GM19238 (cell line): ENCODE measurements around the gene IKZF2.

ENCODE experiments used
- DNase-seq: peaks from one replicate; pipeline ENCODE4 v3.0.0; 2011; ENCODE audit warnings: low spot score; ENCODE audit not compliant: insufficient read length

IKZF2 gene

GRCh38 chr2:213002383-213002782 lies 149.0 kb downstream of the IKZF2 start:
- no peak for DNase-seq

GRCh38 chr2:213001297-213001910 lies 150.0 kb downstream of the IKZF2 start:
- DNase-seq: no peak

DNA sequence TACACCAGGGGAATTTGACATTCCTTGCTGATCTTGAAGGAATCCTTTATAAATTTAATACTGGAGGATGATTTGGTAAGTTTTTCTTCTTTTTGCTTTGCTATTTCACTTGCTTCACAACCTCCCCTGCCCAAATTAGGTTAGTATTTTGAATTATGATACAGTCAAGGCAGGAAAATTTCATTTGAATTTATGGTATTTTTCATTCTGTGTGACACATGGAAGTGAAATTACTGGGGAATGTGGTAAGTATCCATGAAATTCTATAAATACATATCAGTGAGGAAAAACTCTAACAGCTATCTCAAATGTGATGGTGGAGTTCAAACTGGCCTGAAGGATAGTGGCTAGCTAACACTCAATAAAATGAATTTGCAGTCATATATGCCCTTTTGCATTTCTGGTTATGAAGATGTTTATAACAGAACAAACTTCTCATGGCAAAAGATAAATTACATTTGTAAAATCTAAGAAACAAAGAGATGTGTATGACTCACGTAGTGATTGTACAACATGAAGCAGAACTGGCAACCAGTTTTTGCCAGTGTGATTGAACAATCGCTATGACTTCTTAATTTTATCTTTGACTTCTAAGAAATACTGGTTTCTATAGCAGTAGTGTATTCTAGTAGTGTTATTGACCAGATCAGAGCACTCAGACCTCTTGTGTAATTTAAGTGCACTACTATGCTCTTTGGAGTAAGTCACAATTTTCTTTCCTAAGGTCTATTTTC lies 152.6 kb downstream of the IKZF2 start:
- DNase-seq: no peak

GRCh38 chr2:212997526-212998020 lies 153.8 kb downstream of the IKZF2 start:
- DNase-seq: no peak

DNA sequence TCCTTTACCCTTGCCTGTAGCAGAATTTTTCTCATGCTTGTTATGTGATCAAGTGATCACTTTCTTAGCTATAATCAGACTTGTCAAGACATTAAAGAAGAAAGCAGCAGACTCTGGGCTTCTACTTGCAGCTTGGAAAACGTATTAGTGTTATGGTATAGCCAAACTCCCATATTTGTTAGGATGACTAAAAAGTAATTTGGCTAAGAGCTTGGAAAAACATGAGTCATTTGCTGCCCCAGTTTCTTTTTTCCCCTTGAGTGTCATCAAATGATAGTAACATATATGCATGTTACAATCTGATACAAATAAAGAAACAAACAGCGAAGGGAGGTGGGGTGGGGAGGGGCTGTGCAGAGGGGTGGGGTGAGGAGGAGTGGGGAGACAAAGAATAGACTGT lies 155.5 kb downstream of the IKZF2 start:
- DNase-seq: no peak

- DNase-seq: no peak
These were observed 156.4 kb downstream of the IKZF2 start for GRCh38 chr2:212994976-212995375.

GRCh38 chr2:212991120-212991519 lies 160.3 kb downstream of the IKZF2 start:
- DNase-seq: no peak

GRCh38 chr2:212990697-212991096 lies 160.7 kb downstream of the IKZF2 start:
- no peak for DNase-seq

DNA sequence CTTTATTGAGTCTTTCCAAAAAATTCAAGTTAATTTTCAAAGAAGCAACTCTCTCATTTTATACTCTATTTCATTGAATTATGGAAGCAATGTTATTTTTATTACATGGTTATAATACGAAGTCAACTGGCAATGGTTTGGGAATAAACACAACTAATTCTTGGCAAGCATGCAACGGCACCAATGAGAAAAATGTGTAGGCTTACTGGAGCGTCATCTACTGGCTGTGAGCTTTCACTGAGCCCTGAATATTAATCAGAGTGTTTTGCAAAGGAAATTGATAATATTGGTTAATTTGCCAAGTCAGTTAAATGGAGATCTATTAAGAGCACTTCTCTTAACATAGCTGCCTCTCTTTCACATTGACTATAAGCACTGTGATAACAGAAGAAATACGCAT lies 163.9 kb downstream of the IKZF2 start:
- DNase-seq: no peak

DNA sequence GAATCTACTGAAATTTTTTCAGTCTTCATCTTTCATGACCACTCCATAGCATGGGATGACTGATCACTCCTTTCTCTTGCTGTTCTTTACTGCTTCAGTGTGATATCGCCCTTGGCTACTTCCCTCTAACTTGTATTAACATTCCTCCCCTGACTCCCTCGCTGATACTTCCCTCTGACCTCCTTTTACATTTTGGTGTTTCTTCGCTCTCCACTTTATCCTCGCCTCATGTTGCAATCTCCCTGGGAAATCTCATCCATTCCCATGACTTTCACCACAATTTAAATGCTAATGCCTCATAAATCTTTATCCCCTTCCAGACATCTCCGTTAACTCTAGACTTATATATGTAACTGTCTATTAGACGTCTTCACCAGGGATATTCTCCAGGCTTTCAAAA lies 167.3 kb downstream of the IKZF2 start:
- DNase-seq: no peak

- DNase-seq: no peak
These were observed 171.6 kb downstream of the IKZF2 start for GRCh38 chr2:212979799-212980198.

- DNase-seq: no peak
These were observed 172.3 kb downstream of the IKZF2 start for GRCh38 chr2:212979046-212979612.

- DNase-seq: no peak
These were observed 174.3 kb downstream of the IKZF2 start for GRCh38 chr2:212977152-212977551.

DNA sequence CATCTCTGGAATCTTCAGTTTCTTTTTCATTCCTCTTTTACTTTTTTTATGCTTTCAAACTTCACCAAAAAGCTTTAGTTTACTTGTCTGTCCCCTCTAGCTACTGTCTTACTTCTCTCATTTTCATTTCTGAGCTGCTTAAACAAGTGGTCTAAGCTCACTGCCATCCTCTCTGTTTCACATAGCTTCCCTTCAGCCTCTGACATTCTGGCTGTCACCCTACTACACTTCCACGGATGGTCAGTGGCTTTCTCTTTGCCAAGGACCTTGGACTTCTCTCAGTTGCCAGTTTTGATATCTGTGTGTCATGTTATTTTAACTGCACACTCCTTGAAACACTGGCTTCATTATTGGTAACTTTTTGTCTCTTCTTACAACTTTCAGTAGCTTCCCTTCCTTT lies 176.1 kb downstream of the IKZF2 start:
- no peak for DNase-seq

DNA sequence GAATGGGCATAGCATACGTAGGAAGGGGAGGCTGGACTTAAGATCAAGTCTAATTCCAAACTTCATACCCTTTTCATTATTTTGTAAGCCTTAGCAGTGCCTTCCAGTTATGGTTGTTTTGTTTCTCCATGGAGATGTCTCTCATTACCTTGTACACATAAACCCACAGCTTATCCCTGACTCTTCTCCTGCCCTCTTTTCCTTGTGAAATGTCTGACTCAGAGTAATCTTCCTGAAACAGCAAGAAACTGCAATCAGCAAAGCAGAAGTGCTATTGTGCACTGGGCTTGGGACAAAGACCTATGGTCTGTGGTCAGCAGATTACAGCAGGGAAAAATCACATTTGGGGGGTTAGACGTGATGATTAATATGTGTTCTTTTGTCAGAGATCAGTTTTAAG lies 176.7 kb downstream of the IKZF2 start:
- no peak for DNase-seq

DNA sequence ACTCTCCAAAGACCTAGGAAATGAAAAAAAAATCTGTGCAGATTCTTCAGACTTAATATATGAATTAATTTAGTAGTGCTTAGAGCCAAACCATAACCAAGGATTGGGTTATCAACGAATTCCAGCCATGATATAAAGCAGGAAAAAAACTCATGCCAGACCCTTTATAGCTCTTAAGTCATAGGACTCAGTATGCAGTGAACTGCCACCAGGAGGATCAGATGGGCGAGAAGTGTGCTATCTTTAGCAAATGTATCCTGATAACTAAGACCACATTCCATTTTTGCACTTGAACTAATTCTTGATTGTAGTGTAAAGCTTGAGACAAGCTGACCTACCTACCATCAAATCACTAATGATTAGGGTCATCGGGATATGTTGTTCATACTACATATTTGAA lies 178.1 kb downstream of the IKZF2 start:
- DNase-seq: no peak

GRCh38 chr2:212970132-212970531 lies 181.3 kb downstream of the IKZF2 start:
- no peak for DNase-seq

DNA sequence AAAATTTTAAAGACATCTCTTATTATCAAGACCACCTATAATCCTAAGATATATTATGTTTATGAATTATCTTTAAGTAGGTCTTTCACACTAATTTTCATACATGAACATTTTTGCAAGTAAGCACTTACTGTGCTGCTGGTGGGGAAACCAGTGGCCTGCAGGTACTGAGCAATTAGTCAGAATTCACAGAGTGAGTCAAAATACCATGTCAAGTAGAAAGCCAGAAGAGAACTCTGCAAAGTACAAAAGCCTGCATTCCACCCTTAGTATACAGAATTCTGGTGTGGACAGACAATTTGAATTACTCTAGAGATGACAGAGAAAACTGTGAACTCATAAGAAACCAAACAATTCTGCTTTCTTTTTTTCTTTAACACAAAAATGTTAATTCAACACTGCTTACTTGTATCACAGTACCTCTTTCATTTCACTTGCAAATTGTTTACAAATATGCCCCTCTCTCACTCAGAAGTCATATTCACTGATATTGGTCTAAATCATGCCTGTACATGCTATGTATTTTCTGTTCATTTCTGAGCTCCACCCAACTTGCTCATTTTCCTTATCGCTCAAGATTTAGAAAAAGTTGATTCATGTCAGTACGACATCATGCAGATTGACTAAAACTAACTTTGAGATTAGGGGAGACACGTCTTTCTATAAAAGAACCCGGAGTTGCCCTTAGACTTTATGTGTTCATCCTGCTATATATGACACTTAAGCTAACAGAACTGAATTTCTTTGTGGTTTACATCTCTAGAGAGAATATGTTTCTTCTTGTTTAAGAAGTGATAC lies 182.9 kb downstream of the IKZF2 start:
- DNase-seq: no peak

DNA sequence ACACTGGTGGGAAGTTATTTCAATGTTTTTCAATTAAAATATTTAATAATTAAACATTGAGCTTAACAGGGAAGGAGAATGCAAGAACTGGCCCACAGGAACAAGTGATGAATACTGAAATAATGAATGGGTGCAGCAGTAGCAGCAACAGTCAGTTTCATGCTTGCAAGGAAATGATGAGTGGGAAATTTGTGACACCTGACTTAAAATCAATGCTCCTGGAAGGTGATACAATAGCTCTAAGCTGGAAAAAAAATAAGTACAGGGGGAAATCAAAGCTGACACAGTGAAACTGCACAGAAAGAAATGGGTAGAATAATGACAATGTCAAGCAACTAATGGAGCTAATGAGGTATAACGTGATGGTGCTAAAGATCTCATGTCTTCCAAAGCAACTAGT lies 184.5 kb downstream of the IKZF2 start:
- no peak for DNase-seq

DNA sequence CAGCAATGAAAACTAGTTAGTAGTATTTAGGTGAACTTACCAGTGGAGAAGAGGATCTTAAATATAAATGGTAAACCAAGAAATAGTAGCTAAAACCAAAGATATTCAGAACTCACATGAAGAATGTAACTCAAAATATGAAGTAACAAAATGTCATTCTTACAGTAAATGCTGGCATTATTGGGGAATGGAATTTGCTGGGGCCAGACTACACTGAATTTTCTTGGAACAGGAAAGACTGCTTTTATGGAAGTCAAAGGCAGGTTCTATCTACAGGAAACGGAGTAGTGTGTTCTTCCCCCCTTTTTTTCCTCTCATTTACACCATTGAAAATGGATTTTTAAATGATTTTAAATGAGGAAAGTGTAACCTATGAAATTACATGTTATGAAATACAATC lies 188.7 kb downstream of the IKZF2 start:
- DNase-seq: no peak

GRCh38 chr2:212961255-212961654 lies 190.2 kb downstream of the IKZF2 start:
- DNase-seq: no peak

GRCh38 chr2:212960336-212960735 lies 191.1 kb downstream of the IKZF2 start:
- no peak for DNase-seq
